Suprapubic skin (tissue), 4 donors: ENCODE measurements around the gene FCRLA. TPM values are rescaled to one million over a fixed set of nuclear protein-coding genes. Genes with fewer than 3 reads are reported as not detected.
"Not testable (repeated sequence)": the region's sequence is repeated elsewhere in the genome, so short reads cannot be mapped to it uniquely, and the experiment has no call there.

Source experiments
- DNase-seq, 2 donors: peaks; one replicate each; pipeline ENCODE4 v3.0.0-alpha.2; 2019; ENCODE audit warnings: low spot score in 2 of 2
- H3K27ac ChIP-seq: fragments of 200-600 bp; sonication (generic); one replicate; pipeline ENCODE4 v1.5.1; 2019
- H3K27me3 ChIP-seq: fragments of 200-600 bp; sonication (generic); one replicate; pipeline ENCODE4 v1.5.1; 2019
- H3K36me3 ChIP-seq: fragments of 200-600 bp; sonication (generic); one replicate; pipeline ENCODE4 v1.5.1; 2019
- H3K4me1 ChIP-seq: fragments of 200-600 bp; sonication (generic); one replicate; pipeline ENCODE4 v1.5.1; 2019
- H3K4me3 ChIP-seq: fragments of 200-600 bp; sonication (generic); one replicate; pipeline ENCODE4 v1.5.1; 2019; ENCODE audit warnings: mild to moderate bottlenecking
- H3K9me3 ChIP-seq: fragments of 200-600 bp; sonication (generic); one replicate; pipeline ENCODE4 v1.5.1; 2019
- EP300 ChIP-seq: sonication (generic); formaldehyde crosslinking; IDR thresholded peaks from one replicate; pipeline ENCODE4 v1.6.1; 2017; ENCODE audit warnings: antibody characterized with exemption
- POLR2A ChIP-seq, 2 donors: fragments of 450-650 bp; IDR thresholded peaks; one replicate each; pipeline ENCODE4 v1.6.1; 2017; ENCODE audit warnings: antibody characterized with exemption in 2 of 2, mild to moderate bottlenecking in 2 of 2, moderate library complexity in 2 of 2
- POLR2AphosphoS5 ChIP-seq, 3 donors: sonication (generic); formaldehyde crosslinking; IDR thresholded peaks; one replicate each; pipeline ENCODE4 v1.6.1; 2017; ENCODE audit warnings: antibody characterized with exemption in 3 of 3
- WGBS: methylation state at CpG from one replicate; pipeline ENCODE4 v1.1.5; 2018; 5-methylcytosine and 5-hydroxymethylcytosine counted together
- total RNA-seq, 4 donors: library from RNA; depleted of rRNA; stranded (reverse); fragments of >200 nt; gene quantifications; one replicate each; pipeline ENCODE4 v1.1.0, GENCODE V29; 2016
- TF ChIP-seq, protein P1 (sequence below), 2 donors: fragments of 200-600 bp in 1 of 2; fragments of 450-650 bp in 1 of 2; sonication (generic) in 1 of 2; IDR thresholded peaks; one replicate each; pipeline ENCODE4 v1.5.1; 2016 to 2019; ENCODE audit warnings: antibody characterized with exemption in 2 of 2, mild to moderate bottlenecking in 1 of 2, moderate library complexity in 1 of 2

The FCRLA gene
- total RNA-seq, 4 donors from 2014 or later, result 1.0 to 6.6 (median 1.6) TPM; not detected in 1

- H3K36me3 ChIP-seq, result no peaks in the 10 kb centered on the region
- no peaks in the 10 kb centered on the region for H3K9me3 ChIP-seq
- H3K27me3 ChIP-seq, result peaks cover 2% of the 10 kb centered on the region
- TF ChIP-seq, protein P1, sequence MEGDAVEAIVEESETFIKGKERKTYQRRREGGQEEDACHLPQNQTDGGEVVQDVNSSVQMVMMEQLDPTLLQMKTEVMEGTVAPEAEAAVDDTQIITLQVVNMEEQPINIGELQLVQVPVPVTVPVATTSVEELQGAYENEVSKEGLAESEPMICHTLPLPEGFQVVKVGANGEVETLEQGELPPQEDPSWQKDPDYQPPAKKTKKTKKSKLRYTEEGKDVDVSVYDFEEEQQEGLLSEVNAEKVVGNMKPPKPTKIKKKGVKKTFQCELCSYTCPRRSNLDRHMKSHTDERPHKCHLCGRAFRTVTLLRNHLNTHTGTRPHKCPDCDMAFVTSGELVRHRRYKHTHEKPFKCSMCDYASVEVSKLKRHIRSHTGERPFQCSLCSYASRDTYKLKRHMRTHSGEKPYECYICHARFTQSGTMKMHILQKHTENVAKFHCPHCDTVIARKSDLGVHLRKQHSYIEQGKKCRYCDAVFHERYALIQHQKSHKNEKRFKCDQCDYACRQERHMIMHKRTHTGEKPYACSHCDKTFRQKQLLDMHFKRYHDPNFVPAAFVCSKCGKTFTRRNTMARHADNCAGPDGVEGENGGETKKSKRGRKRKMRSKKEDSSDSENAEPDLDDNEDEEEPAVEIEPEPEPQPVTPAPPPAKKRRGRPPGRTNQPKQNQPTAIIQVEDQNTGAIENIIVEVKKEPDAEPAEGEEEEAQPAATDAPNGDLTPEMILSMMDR (IDR thresholded peaks at IDR 0.05), result no peak
- TF ChIP-seq POLR2AphosphoS5 (IDR thresholded peaks at IDR 0.05), result no peak
- TF ChIP-seq EP300, result no peak
- no peak for TF ChIP-seq POLR2A (IDR thresholded peaks at IDR 0.05)
- WGBS, result 64% methylated on average over 3 of the region's 4 CpGs
- H3K4me3 ChIP-seq, result no peak within 1 kb of the TSS
- no peak within 1 kb of the TSS for H3K27ac ChIP-seq
- peaks cover 9% of the 10 kb centered on the region for H3K4me1 ChIP-seq
- no peak for DNase-seq
These were observed 14.1 kb downstream of the FCRLA start, which contains the start of gene FCRLB for GRCh38 chr1:161720956-161721737. TSS of gene FCRLB (plus strand) at chr1:161721544. CDS start at chr1:161722673, 1,129 bp downstream.

DNA sequence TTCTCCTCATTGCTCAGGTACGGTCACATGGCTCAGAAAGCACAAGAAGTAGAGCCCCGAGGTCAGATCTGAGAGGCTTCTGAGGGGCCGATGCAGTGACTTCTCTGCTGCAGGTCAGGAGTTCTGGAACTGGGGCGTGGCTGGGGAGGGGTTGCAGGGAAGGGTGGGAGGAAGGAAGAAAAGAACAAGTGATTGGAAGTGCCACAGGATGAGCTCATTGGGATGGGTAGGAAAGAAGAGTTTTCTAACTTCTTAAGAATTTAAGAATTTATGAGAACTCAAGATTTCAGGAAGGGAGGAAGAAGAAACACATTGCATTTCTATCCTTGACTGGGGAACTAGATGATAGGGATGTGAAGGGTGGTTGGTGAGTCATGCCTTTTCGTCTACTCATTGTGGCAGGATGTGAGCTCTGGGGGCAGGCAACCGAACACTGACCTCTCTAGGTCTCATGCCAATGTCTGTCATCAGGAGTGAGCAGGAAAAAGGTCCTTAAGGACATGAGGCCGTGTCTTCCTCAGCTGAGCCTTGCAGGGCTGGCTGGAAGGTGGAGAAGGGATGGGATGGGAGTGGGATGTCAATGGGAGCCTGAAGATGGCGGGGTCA lies 14.8 kb downstream of the FCRLA start:
- Histone ChIP-seq H3K27ac (no peak overlapping the region), H3K4me3 (no peak overlapping the region), H3K9me3 (no peaks in the 10 kb centered on the region), H3K27me3 (no peaks in the 10 kb centered on the region), H3K36me3 (no peaks in the 10 kb centered on the region), H3K4me1 (peaks cover 11% of the 10 kb centered on the region)
- no peak for TF ChIP-seq POLR2AphosphoS5 (IDR thresholded peaks at IDR 0.05)
- no peak for TF ChIP-seq EP300
- no peak for TF ChIP-seq POLR2A (IDR thresholded peaks at IDR 0.05)
- TF ChIP-seq, protein P1 (IDR thresholded peaks at IDR 0.05), result no peak
- no peak for DNase-seq
- 81% methylated on average over 8 of the region's 8 CpGs for WGBS

GRCh38 chr1:161722406-161722805 lies 15.4 kb downstream of the FCRLA start:
- H3K27ac ChIP-seq, result no peak overlapping the region
- DNase-seq, result no peak
- no peaks in the 10 kb centered on the region for H3K9me3 ChIP-seq
- TF ChIP-seq, protein P1 (IDR thresholded peaks at IDR 0.05), result no peak
- no peak for TF ChIP-seq POLR2A (IDR thresholded peaks at IDR 0.05)
- no peak for TF ChIP-seq POLR2AphosphoS5 (IDR thresholded peaks at IDR 0.05)
- TF ChIP-seq EP300, result no peak
- H3K27me3 ChIP-seq, result no peaks in the 10 kb centered on the region
- no peaks in the 10 kb centered on the region for H3K36me3 ChIP-seq
- H3K4me3 ChIP-seq, result no peak overlapping the region
- WGBS, result no CpG with 5 or more reads among the region's 1 CpG
- peaks cover 13% of the 10 kb centered on the region for H3K4me1 ChIP-seq

GRCh38 chr1:161723459-161724141 lies 16.6 kb downstream of the FCRLA start:
- Histone ChIP-seq H3K36me3 (no peaks in the 10 kb centered on the region), H3K4me1 (peaks cover 19% of the 10 kb centered on the region), H3K27ac (no peak overlapping the region), H3K9me3 (no peaks in the 10 kb centered on the region), H3K4me3 (no peak overlapping the region), H3K27me3 (no peaks in the 10 kb centered on the region)
- 72% methylated on average over 6 of the region's 8 CpGs for WGBS
- TF ChIP-seq, protein P1 (IDR thresholded peaks at IDR 0.05), result no peak
- DNase-seq, result no peak

GRCh38 chr1:161725258-161725907 lies 18.4 kb downstream of the FCRLA start:
- H3K4me1 ChIP-seq, result peaks cover 19% of the 10 kb centered on the region
- not testable (repeated sequence) for DNase-seq, H3K36me3 ChIP-seq, H3K9me3 ChIP-seq, H3K27me3 ChIP-seq, H3K27ac ChIP-seq
- H3K4me3 ChIP-seq, result peak overlapping the region; percentile 93
- 55% methylated on average over 22 of the region's 22 CpGs for WGBS
